AML-193 (cell line): ENCODE results near the gene CACNG8.

Experiments used
- DNase-seq, 2 experiments: peaks; one replicate each; lab custom pipeline; 2025; lab: John Stamatoyannopoulos, UW

The CACNG8 gene

DNA sequence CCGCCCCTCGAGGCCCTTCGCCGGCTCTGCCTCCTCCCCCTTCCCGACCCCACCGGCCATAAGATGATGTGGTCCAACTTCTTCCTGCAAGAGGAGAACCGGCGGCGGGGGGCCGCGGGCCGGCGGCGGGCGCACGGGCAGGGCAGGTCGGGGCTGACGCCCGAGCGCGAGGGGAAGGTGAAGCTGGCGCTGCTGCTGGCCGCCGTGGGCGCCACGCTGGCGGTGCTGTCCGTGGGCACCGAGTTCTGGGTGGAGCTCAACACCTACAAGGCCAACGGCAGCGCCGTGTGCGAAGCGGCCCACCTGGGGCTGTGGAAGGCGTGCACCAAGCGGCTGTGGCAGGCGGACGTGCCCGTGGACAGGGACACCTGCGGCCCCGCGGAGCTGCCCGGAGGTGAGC, 30.1 kb downstream of the CACNG8 start:
- DNase-seq = no peak

DNA sequence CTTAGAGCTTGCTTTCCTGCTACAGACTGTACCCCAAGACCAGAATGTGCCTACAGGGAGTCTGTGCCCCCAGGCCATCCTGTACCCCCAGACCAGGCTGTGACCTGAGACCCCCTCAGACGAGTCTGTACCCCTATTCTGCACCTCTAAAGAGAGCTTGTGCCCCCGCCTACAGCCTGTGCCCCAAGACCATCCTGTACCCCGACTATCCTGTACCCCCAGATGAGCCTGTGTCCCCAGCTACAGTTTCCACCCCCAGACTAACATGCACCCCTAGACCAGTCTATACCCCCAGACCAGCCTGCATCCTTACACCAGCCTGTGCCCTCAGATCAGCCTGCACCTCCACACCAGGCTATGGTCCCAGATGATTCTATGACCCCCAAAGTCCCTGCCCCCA, 30.7 kb downstream of the CACNG8 start:
- DNase-seq = no peak

GRCh38 chr19:53994811-53995210, 32.1 kb downstream of the CACNG8 start:
- DNase-seq = no peak

- no peak for DNase-seq
These were observed 35.5 kb downstream of the CACNG8 start for GRCh38 chr19:53998223-53998622.

- DNase-seq = no peak
These were observed 37.0 kb downstream of the CACNG8 start for GRCh38 chr19:53999694-54000093.

- no peak for DNase-seq
These were observed 38.8 kb downstream of the CACNG8 start for GRCh38 chr19:54001496-54001895.

GRCh38 chr19:54002495-54003315, 40.0 kb downstream of the CACNG8 start:
- DNase-seq = no peak

GRCh38 chr19:54009440-54009839, 46.7 kb downstream of the CACNG8 start:
- no peak for DNase-seq

DNA sequence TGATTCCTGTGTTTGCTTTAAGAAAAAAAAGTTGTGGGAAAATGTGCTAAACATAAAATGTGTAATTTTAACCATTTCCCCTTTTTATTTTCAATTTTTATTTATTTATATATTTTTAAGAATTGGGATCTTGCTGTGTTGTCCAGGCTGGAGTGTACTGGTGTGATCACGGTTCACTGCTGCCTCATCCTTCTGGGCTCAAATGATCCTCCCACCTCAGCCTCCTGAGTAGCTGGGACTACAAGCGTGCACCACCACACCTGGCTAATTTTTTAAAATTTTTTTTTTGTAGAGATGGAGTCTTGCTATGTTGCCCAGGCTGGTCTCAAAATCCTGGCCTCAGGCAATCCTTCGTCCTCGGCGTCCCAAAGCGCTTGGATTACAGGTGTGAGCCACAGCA, 47.7 kb downstream of the CACNG8 start:
- DNase-seq = no peak

DNA sequence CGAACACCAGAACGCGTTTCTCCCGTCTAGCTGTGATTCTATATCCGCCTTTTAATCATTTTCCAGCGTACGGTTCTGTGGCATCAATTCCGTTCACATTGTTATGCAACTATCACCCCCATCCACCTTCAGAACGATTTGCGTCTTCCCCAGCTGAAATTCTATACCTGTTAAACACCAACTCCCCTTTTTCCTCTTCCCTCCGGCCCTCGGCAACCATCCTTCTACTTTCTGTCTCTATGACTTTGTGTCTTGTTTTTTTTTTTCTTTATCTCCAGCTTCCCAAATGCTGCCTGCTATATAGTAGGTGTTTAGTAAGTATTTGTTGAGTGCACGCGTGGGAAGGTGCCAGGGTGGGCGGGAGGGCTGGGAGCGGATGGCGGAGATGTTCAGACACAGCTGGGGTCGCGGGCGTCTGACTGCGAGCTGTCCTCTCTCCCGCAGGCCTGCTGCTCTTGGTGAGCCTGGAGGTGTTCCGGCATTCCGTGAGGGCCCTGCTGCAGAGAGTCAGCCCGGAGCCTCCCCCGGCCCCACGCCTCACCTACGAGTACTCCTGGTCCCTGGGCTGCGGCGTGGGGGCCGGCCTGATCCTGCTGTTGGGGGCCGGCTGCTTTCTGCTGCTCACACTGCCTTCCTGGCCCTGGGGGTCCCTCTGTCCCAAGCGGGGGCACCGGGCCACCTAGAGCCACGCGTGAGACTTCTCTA, 48.9 kb downstream of the CACNG8 start:
- no peak for DNase-seq

DNA sequence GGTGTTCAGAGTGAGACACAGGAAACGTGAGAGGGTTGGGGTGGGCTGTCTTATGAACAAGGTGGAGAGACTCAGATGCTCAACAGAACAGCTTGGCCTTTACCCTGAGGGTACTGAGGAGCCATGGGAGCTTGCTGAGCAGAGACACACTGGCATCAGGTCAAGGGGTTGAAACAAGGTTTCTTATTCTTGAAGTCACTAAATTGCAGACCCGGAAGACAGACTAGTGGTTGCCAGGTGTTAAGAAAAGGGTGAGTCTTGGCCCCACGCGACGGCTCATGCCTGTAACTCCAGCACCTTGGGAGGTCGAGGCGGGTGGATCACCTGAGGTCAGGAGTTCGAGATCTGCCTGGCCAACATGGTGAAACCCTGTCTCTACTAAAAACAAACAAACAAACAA, 51.1 kb downstream of the CACNG8 start:
- DNase-seq = no peak

DNA sequence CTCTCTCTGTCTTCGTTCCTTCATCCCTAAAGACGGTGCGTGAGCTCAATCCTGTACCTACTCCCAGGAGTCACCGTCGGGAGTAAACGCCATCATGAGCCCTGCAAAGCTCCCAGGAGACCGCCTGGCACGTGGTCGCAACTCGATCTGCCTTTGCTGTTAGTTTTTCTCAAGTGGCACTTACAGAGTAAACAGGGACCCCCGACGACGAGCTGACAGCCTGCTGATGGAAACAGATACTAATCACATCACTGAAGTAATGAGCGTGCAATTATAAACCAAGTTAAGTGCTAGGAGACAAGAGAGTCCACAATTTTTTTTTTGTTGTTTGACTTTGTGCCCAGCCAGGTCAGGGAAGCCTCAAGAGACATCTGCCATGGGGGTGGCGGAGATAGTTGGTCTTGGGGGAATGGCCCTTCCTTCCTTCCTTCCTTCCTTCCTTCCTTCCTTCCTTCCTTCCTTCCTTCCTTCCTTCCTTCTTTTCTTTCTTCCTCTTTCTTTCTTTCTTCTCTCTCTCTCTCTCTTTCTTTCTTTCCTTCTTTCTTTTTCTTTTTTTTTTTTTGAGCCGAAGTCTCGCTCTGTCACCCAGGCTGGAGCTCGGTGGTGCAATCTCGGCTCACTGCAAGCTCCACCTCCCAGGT, 52.3 kb downstream of the CACNG8 start:
- no peak for DNase-seq

- DNase-seq = no peak
These were observed 54.5 kb downstream of the CACNG8 start for GRCh38 chr19:54017261-54017660.

- no peak for DNase-seq
These were observed 58.6 kb downstream of the CACNG8 start for GRCh38 chr19:54021363-54021762.

DNA sequence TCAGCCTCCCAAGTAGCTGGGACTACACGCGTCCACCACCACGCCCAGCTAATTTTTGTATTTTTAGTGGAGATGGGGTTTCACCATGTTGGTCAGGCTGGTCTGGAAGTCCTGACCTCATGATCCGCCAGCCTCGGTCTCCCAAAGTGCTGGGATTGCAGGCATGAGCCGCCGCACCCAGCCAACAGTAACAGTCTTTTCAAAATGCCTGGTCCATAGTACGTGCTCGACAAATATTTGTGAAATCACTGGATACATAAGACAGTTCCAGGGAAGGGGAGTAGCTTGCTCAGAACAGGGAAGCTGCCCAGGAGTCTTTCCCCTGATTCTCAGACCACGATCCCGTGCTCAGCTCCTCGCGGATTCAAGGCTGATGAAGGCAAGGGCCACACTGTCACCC, 59.2 kb downstream of the CACNG8 start:
- DNase-seq = no peak

DNA sequence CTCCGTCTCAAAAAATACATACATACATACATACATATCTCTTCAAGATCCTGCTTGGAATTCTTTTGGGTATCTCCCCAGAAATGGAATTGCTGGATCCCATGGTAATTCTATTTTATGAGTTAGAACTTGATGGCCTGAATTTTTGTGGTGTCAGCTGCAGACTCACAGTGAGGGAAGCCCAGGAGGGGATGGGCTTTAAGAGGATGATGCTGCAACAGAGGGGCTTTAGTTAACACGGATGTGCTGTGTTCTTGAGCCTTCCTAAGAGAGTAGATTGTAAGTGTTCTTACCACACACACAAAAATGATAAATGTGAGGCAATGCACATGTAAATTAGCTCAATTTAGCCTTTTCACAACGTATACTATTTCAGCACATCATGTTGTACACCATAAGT, 60.5 kb downstream of the CACNG8 start:
- no peak for DNase-seq

DNA sequence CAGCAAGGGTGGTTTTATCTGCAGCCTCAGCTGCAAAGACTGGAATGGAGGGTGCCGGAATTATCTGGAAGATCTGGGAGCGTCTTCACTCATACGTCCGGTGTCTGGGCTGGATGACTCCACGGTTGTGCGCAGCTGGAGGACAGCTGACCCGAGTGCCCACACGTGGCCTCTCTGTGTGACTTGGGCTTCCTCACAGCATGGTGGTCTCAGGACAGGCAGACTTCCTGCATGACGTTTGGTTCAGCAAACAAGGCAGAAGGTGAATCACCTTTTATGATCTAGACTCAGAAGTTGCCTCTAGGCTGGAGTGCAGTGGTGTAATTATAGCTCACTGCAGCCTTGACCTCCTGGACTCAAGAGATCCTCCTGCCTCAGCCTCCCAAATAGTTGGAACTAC, 61.9 kb downstream of the CACNG8 start:
- no peak for DNase-seq

- no peak for DNase-seq
These were observed 63.9 kb downstream of the CACNG8 start for GRCh38 chr19:54026656-54027055.

DNA sequence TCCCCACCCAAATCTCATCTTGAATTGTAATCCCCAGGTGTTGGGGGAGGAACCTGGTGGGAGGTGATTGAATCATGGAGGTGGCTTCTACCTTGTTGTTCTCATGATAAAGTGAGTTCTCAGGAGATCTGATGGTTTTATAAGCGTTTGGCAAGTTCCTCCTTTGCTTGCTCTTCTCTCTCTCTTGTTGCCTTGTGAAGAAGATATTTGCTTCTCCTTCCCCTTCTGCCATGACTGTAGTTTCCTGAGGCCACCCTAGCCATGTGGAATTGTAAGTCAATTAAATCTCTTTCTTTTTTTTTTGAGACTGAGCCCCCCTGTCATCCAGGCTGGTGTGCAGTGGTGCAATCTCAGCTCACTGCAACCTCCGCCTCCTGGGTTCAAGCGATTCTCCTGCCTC, 66.6 kb downstream of the CACNG8 start:
- DNase-seq = peak in 1 of 2 experiments; percentile 6

DNA sequence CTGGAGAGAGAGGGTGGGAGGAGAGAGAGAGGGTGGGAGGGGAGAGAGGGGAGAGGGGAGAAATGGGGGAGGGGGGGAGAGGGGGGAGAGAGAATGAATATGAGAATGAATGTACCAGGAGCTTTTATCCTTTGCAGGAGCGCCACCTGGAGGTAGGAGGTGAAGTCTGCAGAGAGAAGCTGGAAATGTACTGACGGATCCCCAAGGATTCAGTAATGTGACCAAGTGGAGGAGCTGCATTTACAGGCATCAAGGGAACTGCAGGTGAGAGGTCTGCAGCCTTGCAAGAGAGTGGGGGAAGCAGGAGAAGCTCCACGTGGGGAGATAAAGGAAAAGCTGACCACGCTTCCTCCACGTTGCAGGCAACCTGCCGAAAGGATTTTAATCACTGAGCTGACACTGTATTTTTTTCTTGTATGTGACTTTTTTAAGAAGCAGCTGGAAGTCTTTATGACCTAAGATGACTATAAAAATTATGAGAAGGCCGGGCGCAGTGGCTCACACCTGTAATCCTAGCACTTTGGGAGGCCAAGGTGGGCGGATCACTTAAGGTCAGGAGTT, 67.3 kb downstream of the CACNG8 start:
- DNase-seq = peak; percentile 27 to 56

- peak in 1 of 2 experiments; percentile 6 for DNase-seq
These were observed 68.3 kb downstream of the CACNG8 start for GRCh38 chr19:54030895-54031586.
